Skin of body (tissue), 2 donors: ENCODE results near the gene CERS5. TPM values are rescaled to one million over a fixed set of nuclear protein-coding genes. Genes with fewer than 3 reads are reported as not detected.

ENCODE experiments used
- DNase-seq: peaks from one replicate; lab custom pipeline; 2025; lab: John Stamatoyannopoulos, UW
- total RNA-seq: library from RNA; depleted of rRNA; stranded (reverse); fragments of >200 nt; gene quantifications from one replicate; pipeline ENCODE4 v1.2.3, GENCODE V29; 2014

Gene CERS5
- total RNA-seq, 1 donor from 2014 or later: 40.8 TPM

DNA sequence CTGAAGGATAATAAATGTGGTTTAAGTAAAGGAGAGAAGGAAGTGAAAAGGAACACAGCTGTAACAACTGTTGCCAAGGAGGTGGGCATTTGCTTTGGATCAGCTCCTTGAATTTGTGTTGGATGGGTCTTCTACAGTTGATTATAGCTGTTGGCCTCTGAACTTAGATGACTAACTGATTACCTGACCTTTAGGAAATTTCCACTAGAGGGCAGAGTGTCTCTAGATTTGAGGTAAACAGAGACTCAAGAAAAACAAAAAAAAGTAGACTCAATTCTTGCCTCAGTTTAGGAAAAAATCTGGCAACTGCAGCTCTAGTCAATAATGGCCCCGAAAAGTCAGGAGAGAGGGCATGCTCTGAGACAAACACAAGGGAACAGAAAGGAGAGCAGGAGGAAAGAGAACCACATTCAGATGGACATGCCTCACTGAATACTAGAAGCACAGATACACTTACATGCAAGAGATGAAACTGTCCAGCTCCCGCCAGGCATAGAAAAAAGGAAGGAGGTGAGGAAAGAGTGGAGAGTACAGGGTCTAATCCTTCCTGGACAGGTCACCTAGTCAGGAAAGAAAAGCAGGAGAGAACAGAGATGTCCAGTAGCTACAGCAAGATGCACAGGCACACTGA, 34.5 kb downstream of the CERS5 start:
- DNase-seq: no peak

DNA sequence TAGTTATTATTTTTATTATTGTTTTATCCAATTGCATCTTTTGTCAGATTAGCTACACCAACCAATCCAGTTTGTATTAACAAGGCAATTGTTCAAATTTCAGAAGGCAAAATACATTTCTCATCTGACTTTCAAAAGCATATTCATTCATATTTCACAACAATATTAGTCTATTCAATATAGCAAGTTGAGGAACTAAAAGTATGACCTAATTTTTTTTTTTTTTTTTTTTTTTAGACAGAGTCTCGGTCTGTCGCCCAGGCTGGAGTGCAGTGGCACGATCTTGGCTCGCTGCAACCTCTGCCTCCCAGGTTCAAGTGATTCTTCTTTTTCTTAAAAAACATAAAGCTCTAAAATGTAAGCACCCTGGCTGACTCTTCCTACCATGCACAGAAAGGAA, 37.9 kb downstream of the CERS5 start:
- DNase-seq: no peak

DNA sequence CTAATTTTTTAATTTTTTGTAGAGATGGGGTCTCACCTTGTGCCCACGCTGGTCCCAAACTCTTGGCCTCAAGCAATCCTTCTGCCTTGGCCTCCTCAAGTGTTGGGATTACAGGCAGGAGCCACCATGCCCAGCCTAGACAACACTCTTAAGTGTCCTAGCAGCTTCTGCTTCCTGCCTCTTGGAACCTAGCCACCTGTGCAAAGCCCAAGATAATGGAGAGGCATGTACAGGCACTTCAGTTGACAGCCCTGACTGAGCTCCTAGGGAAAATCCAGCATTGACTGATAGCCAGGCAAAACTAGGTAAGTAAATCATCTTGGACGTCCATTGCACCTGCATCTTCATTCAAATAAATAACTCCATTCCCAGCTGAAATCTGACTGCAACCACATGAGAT, 39.6 kb downstream of the CERS5 start:
- no peak for DNase-seq

GRCh38 chr12:50123203-50123602, 44.0 kb downstream of the CERS5 start:
- no peak for DNase-seq

DNA sequence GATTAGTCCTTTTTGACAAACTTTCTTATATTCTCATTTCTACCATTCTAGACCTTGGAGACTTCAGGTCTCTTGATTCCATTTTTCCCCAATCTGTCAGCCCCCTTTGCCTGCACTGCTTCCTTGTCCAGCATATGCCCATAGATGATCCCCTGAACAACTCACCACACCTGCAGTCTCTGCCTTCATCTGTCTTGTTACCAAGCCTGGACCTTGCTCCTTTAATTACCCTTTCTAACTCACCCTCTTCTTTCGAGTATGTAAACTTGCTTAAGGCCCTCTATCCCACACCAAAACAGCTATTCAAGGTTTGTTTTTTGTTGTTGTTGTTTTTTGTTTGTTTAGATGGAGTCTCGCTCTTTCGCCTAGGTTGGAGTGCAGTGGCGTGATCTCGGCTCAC, 45.5 kb downstream of the CERS5 start:
- no peak for DNase-seq

DNA sequence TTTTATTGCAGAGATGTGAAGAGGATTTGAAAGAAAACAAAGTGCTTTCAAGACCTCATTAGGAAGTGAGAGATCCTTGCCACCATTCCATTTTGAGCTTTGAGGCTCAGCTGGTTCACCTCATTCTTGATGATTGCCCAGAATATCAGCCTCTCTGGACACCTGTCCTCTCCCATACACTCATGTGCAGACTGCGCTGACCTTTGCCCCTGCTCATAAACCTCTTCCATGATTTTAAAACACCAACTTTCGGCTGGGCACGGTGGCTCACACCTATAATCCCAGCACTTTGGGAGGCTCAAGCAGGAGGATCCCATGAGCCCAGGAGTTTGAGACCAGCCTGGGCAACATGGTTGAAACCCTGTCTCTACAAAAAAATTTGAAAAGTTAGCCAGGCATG, 46.2 kb downstream of the CERS5 start:
- DNase-seq: no peak

DNA sequence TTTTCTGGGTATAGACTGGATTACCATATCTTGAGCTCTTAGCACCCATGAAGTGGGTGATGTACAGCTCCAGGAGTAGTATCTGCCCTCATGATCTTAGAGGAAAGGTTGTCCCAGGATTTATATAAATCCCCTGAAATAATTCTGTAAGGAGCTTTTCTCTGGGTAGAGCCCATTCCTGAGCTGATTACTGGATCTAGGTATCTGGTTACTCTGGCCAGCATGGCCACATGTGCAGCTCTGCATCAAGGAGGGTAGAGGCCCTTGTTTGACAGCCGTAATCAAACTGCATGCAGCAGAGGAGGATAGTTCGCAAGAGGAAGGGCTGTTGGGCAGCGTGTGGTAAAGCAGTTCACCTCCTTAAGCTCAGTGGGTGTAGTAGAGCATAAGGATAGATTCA, 46.6 kb downstream of the CERS5 start:
- no peak for DNase-seq

GRCh38 chr12:50119387-50119786, 47.8 kb downstream of the CERS5 start:
- DNase-seq: no peak

GRCh38 chr12:50117057-50117622, 50.0 kb downstream of the CERS5 start:
- DNase-seq: no peak

DNA sequence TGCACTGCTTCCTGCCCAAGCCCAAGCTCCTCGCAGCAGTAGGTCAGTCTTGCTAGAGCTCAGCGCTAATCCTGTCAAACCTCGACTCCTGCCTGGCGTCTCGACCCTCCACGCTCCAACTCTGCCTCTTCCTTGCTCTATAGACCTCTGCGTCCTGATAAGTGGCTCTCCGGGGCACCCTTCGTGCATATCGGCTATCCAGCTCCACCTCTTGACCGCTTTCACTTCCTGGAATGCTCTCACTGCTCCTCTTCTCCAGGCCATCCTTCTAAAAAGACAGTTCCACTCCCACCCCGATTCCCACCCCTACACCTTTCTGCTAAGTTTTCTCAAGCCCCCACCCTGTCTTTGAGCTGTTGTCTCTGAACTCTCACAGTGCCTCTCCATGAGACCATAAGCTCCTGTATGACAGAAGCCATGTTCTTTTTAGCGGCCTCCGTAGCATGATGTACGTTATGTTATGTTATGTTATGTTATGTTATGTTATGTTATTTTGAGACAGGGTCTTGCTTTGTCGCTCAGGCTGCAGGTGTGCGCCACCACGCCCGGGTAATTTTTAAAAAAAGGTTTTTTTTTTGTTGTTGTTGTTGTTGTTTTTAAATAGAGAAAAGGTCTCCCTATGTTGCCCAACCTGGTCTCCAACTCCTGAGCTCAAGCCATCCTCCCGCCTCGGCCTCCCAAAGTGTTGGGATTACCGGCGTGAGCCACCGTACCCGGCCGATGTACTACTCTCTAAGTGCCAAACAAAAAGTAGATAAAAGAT, 54.5 kb downstream of the CERS5 start:
- peak; percentile 54 for DNase-seq

DNA sequence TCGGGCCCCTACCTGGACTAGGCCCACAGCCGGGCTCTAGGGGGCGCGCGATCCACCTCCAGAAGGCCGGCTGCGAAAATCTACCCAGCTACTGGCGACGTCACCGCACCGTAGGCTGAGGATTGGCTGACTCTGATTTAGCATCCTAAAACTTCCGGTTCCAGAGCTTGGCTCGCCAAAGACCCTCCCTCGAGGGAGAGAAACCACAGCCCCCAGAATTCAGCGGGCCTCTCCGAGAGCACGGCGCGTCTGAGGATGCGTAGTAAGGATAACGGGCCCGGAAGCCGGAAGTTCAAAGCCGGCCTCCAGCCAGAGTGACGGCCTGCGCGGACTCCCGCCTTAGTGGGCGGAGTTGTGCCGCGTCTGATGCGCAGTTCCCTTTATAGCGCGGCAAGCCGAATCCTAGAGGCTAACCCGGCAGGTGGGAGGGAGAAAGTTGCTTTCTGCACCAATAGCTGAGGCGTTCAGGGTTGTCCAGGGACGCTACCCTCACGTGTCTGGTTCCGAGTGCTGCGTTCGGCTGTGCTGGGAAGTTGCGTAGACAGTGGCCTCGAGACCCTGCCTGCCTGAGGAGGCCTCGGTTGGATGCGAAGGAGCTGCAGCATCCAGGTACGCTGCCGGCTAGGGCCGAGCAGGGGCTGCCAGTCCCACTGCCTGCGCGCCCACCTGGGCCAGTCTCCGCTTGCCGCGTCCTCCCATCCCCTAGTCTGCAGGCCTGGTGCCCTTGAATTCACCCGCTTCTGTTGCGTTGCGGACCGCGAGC, 55.3 kb downstream of the CERS5 start, which contains the start of gene COX14:
COX14 (plus strand) TSS at position 544 of the 763 bp plus-strand sequence. CDS start 7,808 bp downstream, outside the sequence.
- peak; percentile 99 for DNase-seq

DNA sequence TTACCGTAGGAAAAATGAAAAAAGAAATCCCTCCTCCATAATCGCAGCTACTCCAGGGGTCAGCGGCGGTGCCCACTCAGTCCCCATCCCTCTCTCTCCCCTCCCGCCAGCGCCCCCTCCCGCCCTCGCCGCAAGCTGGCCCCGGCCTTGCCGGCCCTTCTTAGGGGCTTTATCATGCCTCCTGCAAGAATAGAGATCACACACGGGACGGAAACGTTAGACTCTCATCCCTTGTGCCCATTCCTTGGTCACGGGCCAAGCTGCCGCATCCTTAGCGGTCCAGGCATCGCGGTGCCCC, 55.8 kb downstream of the CERS5 start:
- DNase-seq: no peak

DNA sequence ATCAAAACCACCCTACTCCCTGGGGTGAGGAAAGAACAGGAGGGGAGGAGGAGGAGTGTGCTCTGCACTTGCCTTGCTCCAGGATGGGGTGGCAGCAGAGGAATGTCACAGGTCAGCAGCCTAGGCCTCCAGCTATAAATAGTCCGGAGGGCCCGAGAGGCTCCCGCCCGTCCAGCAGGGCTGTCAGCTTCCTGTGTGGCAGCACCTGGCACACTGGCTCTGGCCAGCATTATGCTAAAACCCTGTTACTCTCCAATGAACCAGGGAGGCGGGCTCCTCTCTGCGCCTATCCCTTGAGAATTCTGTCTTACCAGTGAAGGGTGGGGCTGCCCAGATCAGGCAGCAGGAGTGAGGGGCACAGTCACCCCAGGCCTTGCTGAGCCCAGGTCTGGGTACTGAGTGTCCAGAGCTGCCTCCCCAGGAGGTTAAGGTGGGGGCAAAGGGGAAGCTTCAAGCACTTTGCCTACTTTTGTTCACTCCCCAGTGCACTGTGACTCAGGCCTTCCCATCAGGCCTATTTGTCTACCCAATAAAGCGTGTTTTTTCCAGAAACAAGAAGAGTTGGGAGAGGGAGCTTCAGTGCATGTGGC, 56.3 kb downstream of the CERS5 start:
- DNase-seq: peak; percentile 29

- DNase-seq: no peak
These were observed 56.9 kb downstream of the CERS5 start for GRCh38 chr12:50110127-50110761.

DNA sequence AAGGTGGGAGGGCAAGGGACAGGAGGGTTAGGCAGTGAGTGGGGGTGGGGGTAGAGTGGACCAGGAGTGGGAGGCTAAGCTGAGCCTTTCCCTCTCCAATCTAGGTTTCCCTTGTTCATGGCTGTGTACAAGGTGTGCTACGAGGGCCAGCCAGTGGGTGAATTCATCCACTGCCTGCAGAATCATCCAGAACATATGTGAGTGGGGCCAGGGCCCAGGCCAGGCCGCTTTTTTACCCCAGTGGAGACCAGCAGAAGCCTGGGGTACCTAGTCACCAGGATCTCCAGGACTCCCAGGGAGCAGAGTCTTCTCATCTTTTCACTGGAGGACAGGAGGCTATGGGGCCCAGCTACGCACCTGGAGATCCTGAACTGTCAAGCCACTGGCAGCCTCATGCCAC, 57.9 kb downstream of the CERS5 start:
- DNase-seq: no peak

- no peak for DNase-seq
These were observed 59.5 kb downstream of the CERS5 start for GRCh38 chr12:50107416-50108268.

DNA sequence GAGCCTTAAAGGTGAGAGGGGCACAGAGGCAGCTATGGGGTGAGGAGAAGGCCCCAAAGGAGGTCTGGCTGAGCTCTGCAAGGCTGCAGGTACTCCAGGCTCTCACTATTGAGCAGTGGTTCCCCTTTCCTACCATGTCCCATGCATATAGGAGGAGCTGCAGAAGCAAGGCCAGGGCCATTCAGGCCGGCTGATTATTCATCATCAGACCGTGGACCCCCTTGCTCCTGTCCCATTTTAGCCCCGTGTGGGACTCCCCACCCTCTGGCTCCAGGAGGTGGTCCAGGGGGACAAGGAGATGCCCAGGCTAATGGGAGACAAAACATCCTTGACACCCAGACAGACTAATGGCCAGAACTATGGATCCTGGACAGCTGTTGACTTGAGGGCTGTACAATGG, 60.3 kb downstream of the CERS5 start:
- DNase-seq: no peak

- DNase-seq: no peak
These were observed 61.2 kb downstream of the CERS5 start for GRCh38 chr12:50105913-50106450.

DNA sequence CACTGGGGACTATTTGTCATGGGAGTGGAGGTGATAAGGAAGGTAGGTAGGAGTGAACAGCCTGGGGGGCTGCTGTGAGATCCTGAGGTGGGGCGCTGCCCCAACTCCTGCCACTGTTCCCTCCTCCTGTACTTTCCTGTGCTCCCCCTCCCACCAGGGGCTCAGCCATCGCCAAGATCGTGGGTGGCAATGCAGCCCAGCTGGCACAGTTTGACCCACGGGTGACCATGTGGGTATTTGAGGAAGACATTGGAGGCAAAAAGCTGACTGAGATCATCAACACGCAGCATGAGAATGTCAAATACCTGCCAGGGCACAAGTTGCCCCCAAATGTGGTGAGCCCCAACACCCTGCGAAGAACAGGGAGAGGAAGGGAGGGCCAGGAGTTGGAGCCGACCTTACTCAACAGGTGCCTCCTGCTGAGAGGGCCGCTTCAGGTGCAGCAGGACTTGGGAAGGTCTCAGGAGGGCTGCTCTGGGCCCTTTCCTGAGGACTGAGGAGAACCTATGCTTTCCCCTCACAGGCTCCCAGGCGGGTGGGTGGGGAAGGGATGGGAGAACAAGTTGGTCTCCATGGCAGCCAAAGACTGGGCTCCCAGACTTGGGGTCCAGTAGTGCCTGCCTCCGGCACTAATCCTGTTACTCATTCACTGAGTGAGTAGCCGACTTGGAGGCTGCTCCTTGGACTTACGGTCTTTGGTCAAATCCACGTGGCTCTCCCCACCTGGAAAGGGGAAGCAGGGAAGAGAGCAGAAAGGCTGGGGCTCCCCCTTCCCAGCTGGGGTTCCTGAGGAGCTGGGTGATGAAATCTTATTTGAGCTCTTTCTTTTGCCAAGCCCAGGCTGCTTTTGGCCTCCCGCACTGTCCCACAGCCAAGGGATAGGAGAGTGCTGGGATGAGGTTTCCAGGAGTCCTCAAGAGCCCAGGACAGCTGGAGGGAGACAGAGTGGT, 62.5 kb downstream of the CERS5 start:
- DNase-seq: no peak
